GM12878 (cell line): Measurements from ENCODE around the gene PAQR7.

Experiments
- HDAC6 ChIP-seq: fragments of 200-600 bp; sonication (generic); IDR thresholded peaks from one replicate; pipeline ENCODE4 v1.8.0; 2017; ENCODE audit warnings: antibody characterized with exemption; ENCODE audit not compliant: unreplicated experiment
- POLR2AphosphoS2 ChIP-seq: IDR thresholded peaks from 2 replicates; pipeline ENCODE4 v1.6.1; 2011; ENCODE audit warnings: low read depth, mild to moderate bottlenecking, low read length, improper control_type of control experiment, moderate library complexity

DNA sequence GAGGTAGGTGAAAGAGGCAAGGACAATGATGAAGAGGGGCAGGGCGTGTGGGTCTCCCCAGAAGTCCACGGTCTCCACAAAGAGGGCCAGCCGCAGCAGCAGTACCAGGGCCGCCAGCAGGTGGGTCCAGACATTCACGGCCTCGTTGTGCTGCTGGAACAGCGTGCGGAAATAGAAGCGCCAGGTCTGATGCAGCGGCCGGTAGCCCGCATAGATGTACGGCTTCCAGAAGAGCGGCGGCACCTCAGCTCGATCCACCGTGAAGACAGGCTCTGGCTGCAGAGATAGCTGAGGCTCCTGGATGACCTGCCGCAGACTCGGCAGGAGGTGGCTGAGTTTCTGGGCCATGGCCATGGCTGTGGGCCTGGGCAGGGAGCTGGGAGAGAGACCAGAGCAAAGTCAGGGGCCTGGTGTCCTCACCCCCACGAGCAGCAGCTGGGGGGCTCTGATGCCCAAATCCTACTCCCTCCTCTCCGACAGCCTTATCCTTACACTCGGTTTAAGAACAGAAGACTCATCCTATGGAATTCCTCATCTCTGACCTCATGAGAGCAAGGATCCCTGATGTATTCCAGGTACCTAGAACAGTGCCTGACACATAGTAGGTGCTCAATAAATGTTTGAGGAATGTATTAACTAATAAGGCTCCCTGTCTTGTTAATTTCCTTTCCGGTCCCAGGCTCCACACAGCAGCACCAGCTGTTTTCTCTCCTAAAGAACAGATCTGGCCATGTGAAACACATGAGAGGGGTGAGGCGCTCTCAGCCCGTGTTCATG is 11.8 kb downstream of the PAQR7 start:
- TF ChIP-seq HDAC6 (no peak), POLR2AphosphoS2 (no peak)
